ENCODE measurements around the gene PLA2G2D.

- TF ChIP-seq CTCF (IDR thresholded peaks at IDR 0.05) (peak; percentile 77 to 93 (median 90)), POLR2A (IDR thresholded peaks at IDR 0.05) (no peak)
These were observed 32.7 kb upstream of the PLA2G2D start for GRCh38 chr1:20151906-20152598.

All from body of pancreas (tissue), 4 donors.